GM12891 (cell line): ENCODE data around the gene IST1.

Experiments
- PAX5 ChIP-seq: IDR thresholded peaks from 2 replicates; pipeline ENCODE4 v1.6.1; 2011; ENCODE audit warnings: low read length, moderate library complexity, mild to moderate bottlenecking; ENCODE audit not compliant: insufficient read depth, severe bottlenecking
- POLR2A ChIP-seq: IDR thresholded peaks from 2 replicates; pipeline ENCODE4 v1.6.1; 2011; ENCODE audit warnings: low read depth, low read length, control low read depth
- POLR2AphosphoS5 ChIP-seq: IDR thresholded peaks from 2 replicates; pipeline ENCODE4 v1.6.1; 2011; ENCODE audit warnings: low read depth, low read length, control low read depth
- POU2F2 ChIP-seq: IDR thresholded peaks from 2 replicates; pipeline ENCODE4 v1.6.1; 2011; ENCODE audit warnings: low read depth, mild to moderate bottlenecking, control low read depth, low read length, moderate library complexity
- SPI1 ChIP-seq: IDR thresholded peaks from 2 replicates; pipeline ENCODE4 v1.6.1; 2011; ENCODE audit warnings: low read depth, low read length, control low read depth
- TAF1 ChIP-seq: IDR thresholded peaks from 2 replicates; pipeline ENCODE4 v1.6.1; 2011; ENCODE audit warnings: low read depth, low read length, control low read depth

- TF ChIP-seq TAF1 (no peak), POLR2A (no peak), POLR2AphosphoS5 (no peak), PAX5 (no peak), SPI1 (no peak), POU2F2 (no peak)
These were observed 39.2 kb upstream of the IST1 start for GRCh38 chr16:71855937-71856662.
